Esophagus muscularis mucosa (tissue), 4 donors: ENCODE data around the gene FRK. TPM values are rescaled to one million over a fixed set of nuclear protein-coding genes. Genes with fewer than 3 reads are reported as not detected.

ENCODE experiments used
- DNase-seq: peaks from one replicate; pipeline ENCODE4 v3.0.0-alpha.2; 2017; ENCODE audit errors: extremely low spot score
- H3K27ac ChIP-seq, 4 donors: fragments of 200-600 bp; sonication (generic); replicated peaks in 1 of 4; 1 replicate in 3 of 4; 2 replicates in 1 of 4; pipeline ENCODE4 v1.5.1; 2016 to 2019; ENCODE audit warnings: mild to moderate bottlenecking in 1 of 4
- H3K27me3 ChIP-seq, 4 donors: fragments of 200-600 bp; sonication (generic); one replicate each; pipeline versions ENCODE4 v1.5.1 to v1.6.0; 2016 to 2019
- H3K36me3 ChIP-seq, 4 donors: fragments of 200-600 bp; sonication (generic); one replicate each; pipeline ENCODE4 v1.5.1; 2016 to 2019
- H3K4me1 ChIP-seq, 4 donors: fragments of 200-600 bp; sonication (generic); one replicate each; pipeline ENCODE4 v1.5.1; 2016 to 2019
- H3K4me3 ChIP-seq, 4 donors: fragments of 200-600 bp; sonication (generic); 1 replicate in 2 of 4; 2 replicates in 2 of 4; pipeline ENCODE4 v1.5.1; 2016 to 2019; ENCODE audit warnings: mild to moderate bottlenecking in 4 of 4, moderate library complexity in 1 of 4
- H3K9me3 ChIP-seq, 4 donors: fragments of 200-600 bp; sonication (generic); 1 replicate in 3 of 4; 2 replicates in 1 of 4; pipeline ENCODE4 v1.5.1; 2016 to 2019
- CTCF ChIP-seq, 3 experiments: fragments of 200-600 bp in 2 of 3; fragments of 450-650 bp in 1 of 3; sonication (generic) in 2 of 3; IDR thresholded peaks; one replicate each; pipeline ENCODE4 v1.5.1; 2017 to 2019; ENCODE audit warnings: antibody characterized with exemption in 3 of 3, mild to moderate bottlenecking in 2 of 3, moderate library complexity in 1 of 3
- EP300 ChIP-seq: sonication (generic); formaldehyde crosslinking; IDR thresholded peaks from one replicate; pipeline ENCODE4 v1.6.1; 2017; ENCODE audit warnings: antibody characterized with exemption
- POLR2A ChIP-seq: fragments of 450-650 bp; IDR thresholded peaks from one replicate; pipeline ENCODE4 v1.6.1; 2017; ENCODE audit warnings: antibody characterized with exemption, moderate library complexity, mild to moderate bottlenecking, low read depth
- POLR2AphosphoS5 ChIP-seq, 2 donors: sonication (generic); formaldehyde crosslinking; IDR thresholded peaks; one replicate each; pipeline ENCODE4 v1.6.1; 2017; ENCODE audit warnings: antibody characterized with exemption in 2 of 2
- WGBS: methylation state at CpG from one replicate; pipeline ENCODE4 v1.1.5; 2018; 5-methylcytosine and 5-hydroxymethylcytosine counted together
- intact Hi-C: fragments of 100-400 bp; cut with DNase I; formaldehyde crosslinking; loops from one replicate; pipeline ENCODE4 v1.15.1; 2023
- total RNA-seq, 4 donors: library from RNA; depleted of rRNA; stranded (reverse); fragments of >200 nt; gene quantifications; one replicate each; pipeline versions ENCODE4 v1.1.0 to v1.2.1, GENCODE V29; 2016

FRK gene
- total RNA-seq, 4 donors from 2014 or later = 0.17 to 0.57 (median 0.40) TPM

GRCh38 chr6:116062496-116062895, 1.8 kb upstream of the FRK start:
- no peak overlapping the region for H3K27ac ChIP-seq
- no peaks in the 10 kb centered on the region for H3K9me3 ChIP-seq
- H3K4me3 ChIP-seq = no peak overlapping the region
- 87% methylated on average over 4 of the region's 4 CpGs for WGBS
- H3K4me1 ChIP-seq = peaks cover 7 to 17% (median 10%) of the 10 kb centered on the region in 4 donors
- DNase-seq = no peak
- H3K36me3 ChIP-seq = no peaks in the 10 kb centered on the region
- TF ChIP-seq EP300 (no peak), POLR2A (no peak), POLR2AphosphoS5 (IDR thresholded peaks at IDR 0.05) (no peak), CTCF (IDR thresholded peaks at IDR 0.05) (no peak)
- H3K27me3 ChIP-seq = no peaks in the 10 kb centered on the region
- intact Hi-C loops = no loop called here

- no peaks in the 10 kb centered on the region for H3K27me3 ChIP-seq
- peak overlapping the region in 3 of 4 donors; percentile 11 to 56 (median 28) for H3K27ac ChIP-seq
- DNase-seq = no peak
- intact Hi-C loops = no loop called here
- WGBS = 78% methylated on average over 12 of the region's 13 CpGs
- TF ChIP-seq POLR2A (no peak), CTCF (IDR thresholded peaks at IDR 0.05) (no peak), EP300 (no peak), POLR2AphosphoS5 (IDR thresholded peaks at IDR 0.05) (no peak)
- H3K4me1 ChIP-seq = peaks cover 7 to 17% (median 10%) of the 10 kb centered on the region in 4 donors
- no peaks in the 10 kb centered on the region for H3K9me3 ChIP-seq
- peak overlapping the region; percentile 21 to 42 (median 30) for H3K4me3 ChIP-seq
- H3K36me3 ChIP-seq = no peaks in the 10 kb centered on the region
These were observed 749 bp downstream of the FRK start for GRCh38 chr6:116059713-116060571.

- Histone ChIP-seq H3K27me3 (no peaks in the 10 kb centered on the region), H3K9me3 (no peaks in the 10 kb centered on the region), H3K4me1 (peaks cover 7 to 17% (median 10%) of the 10 kb centered on the region in 4 donors), H3K4me3 (no peak overlapping the region), H3K27ac (no peak overlapping the region), H3K36me3 (no peaks in the 10 kb centered on the region)
- TF ChIP-seq POLR2A = no peak
- no peak for TF ChIP-seq EP300
- no peak for TF ChIP-seq POLR2AphosphoS5 (IDR thresholded peaks at IDR 0.05)
- no peak for TF ChIP-seq CTCF (IDR thresholded peaks at IDR 0.05)
- DNase-seq = no peak
- 78% methylated on average over 2 of the region's 2 CpGs for WGBS
- intact Hi-C loops = no loop called here
These were observed 2.9 kb downstream of the FRK start for GRCh38 chr6:116057766-116058165.

GRCh38 chr6:116055513-116055912, 5.2 kb downstream of the FRK start:
- H3K27me3 ChIP-seq = no peaks in the 10 kb centered on the region
- no peaks in the 10 kb centered on the region for H3K36me3 ChIP-seq
- no peak overlapping the region for H3K4me3 ChIP-seq
- TF ChIP-seq POLR2AphosphoS5 (IDR thresholded peaks at IDR 0.05) (no peak), CTCF (IDR thresholded peaks at IDR 0.05) (no peak), EP300 (no peak), POLR2A (no peak)
- no peaks in the 10 kb centered on the region for H3K9me3 ChIP-seq
- DNase-seq = no peak
- no peak overlapping the region for H3K27ac ChIP-seq
- 91% methylated on average over 1 of the region's 1 CpG for WGBS
- intact Hi-C loops = no loop called here
- H3K4me1 ChIP-seq = peaks cover 0 to 6% (median 0%) of the 10 kb centered on the region in 4 donors
